Measurements from ENCODE around the gene ZNF791.
"Not testable (repeated sequence)": the region's sequence is repeated elsewhere in the genome, so short reads cannot be mapped to it uniquely, and the experiment has no call there.

The ZNF791 gene

GRCh38 chr19:12629215-12629614 lies 18.5 kb downstream of the ZNF791 start:
- peaks cover 26 to 29% of the 10 kb centered on the region in 2 donors for H3K36me3 ChIP-seq (ENCODE audit: control insufficient read depth in 2 of 2, insufficient read depth in 2 of 2, low read length in 2 of 2)
- H3K27ac ChIP-seq (ENCODE audit: low read length), result no peak overlapping the region
- no peaks in the 10 kb centered on the region for H3K4me1 ChIP-seq (ENCODE audit: control insufficient read depth, insufficient read depth, low read length)
- peaks cover 0 to 3% of the 10 kb centered on the region in 2 donors for H3K9me3 ChIP-seq (ENCODE audit: control insufficient read depth in 2 of 2, low read length in 2 of 2)
- H3K9ac ChIP-seq (ENCODE audit: low read length in 2 of 2), result no peak overlapping the region
- no peaks in the 10 kb centered on the region for H3K27me3 ChIP-seq (ENCODE audit: control insufficient read depth in 1 of 2, insufficient read depth in 2 of 2, low read length in 2 of 2)
- H3K4me3 ChIP-seq (ENCODE audit: low read length in 2 of 2), result no peak overlapping the region

- Histone ChIP-seq H3K36me3 (ENCODE audit: control insufficient read depth in 2 of 2, insufficient read depth in 2 of 2, low read length in 2 of 2) (no peaks in the 10 kb centered on the region), H3K27me3 (ENCODE audit: control insufficient read depth in 1 of 2, insufficient read depth in 2 of 2, low read length in 2 of 2) (no peaks in the 10 kb centered on the region), H3K4me3 (ENCODE audit: low read length in 2 of 2) (no peak overlapping the region), H3K9ac (ENCODE audit: low read length in 2 of 2) (no peak overlapping the region), H3K27ac (ENCODE audit: low read length) (no peak overlapping the region), H3K9me3 (ENCODE audit: control insufficient read depth in 2 of 2, low read length in 2 of 2) (no peaks in the 10 kb centered on the region), H3K4me1 (ENCODE audit: control insufficient read depth, insufficient read depth, low read length) (peaks cover 7% of the 10 kb centered on the region)
Observed at GRCh38 chr19:12636631-12637030, 25.9 kb downstream of the ZNF791 start.

GRCh38 chr19:12638611-12639182 lies 28.0 kb downstream of the ZNF791 start:
- H3K9ac ChIP-seq (ENCODE audit: low read length in 2 of 2), result no peak overlapping the region
- no peak overlapping the region for H3K4me3 ChIP-seq (ENCODE audit: low read length in 2 of 2)
- H3K27ac ChIP-seq (ENCODE audit: low read length), result no peak overlapping the region
- H3K36me3 ChIP-seq (ENCODE audit: control insufficient read depth in 2 of 2, insufficient read depth in 2 of 2, low read length in 2 of 2), result no peaks in the 10 kb centered on the region
- H3K4me1 ChIP-seq (ENCODE audit: control insufficient read depth, insufficient read depth, low read length), result peaks cover 7% of the 10 kb centered on the region
- H3K27me3 ChIP-seq (ENCODE audit: control insufficient read depth in 1 of 2, insufficient read depth in 2 of 2, low read length in 2 of 2), result no peaks in the 10 kb centered on the region
- no peaks in the 10 kb centered on the region for H3K9me3 ChIP-seq (ENCODE audit: control insufficient read depth in 2 of 2, low read length in 2 of 2)

GRCh38 chr19:12639901-12640613 lies 29.3 kb downstream of the ZNF791 start:
- H3K9me3 ChIP-seq (ENCODE audit: control insufficient read depth in 2 of 2, low read length in 2 of 2), result no peaks in the 10 kb centered on the region
- H3K36me3 ChIP-seq (ENCODE audit: control insufficient read depth in 2 of 2, insufficient read depth in 2 of 2, low read length in 2 of 2), result no peaks in the 10 kb centered on the region
- peak overlapping the region; percentile 47 to 57 for H3K9ac ChIP-seq (ENCODE audit: low read length in 2 of 2)
- H3K4me1 ChIP-seq (ENCODE audit: control insufficient read depth, insufficient read depth, low read length), result peaks cover 7% of the 10 kb centered on the region
- no peak overlapping the region for H3K27ac ChIP-seq (ENCODE audit: low read length)
- H3K4me3 ChIP-seq (ENCODE audit: low read length in 2 of 2), result peak overlapping the region; percentile 71 to 72
- H3K27me3 ChIP-seq (ENCODE audit: control insufficient read depth in 1 of 2, insufficient read depth in 2 of 2, low read length in 2 of 2), result no peaks in the 10 kb centered on the region

- Histone ChIP-seq H3K9me3 (ENCODE audit: control insufficient read depth in 2 of 2, low read length in 2 of 2) (no peaks in the 10 kb centered on the region), H3K27ac (ENCODE audit: low read length) (no peak overlapping the region), H3K4me3 (ENCODE audit: low read length in 2 of 2) (no peak overlapping the region), H3K9ac (ENCODE audit: low read length in 2 of 2) (no peak overlapping the region), H3K27me3 (ENCODE audit: control insufficient read depth in 1 of 2, insufficient read depth in 2 of 2, low read length in 2 of 2) (no peaks in the 10 kb centered on the region), H3K4me1 (ENCODE audit: control insufficient read depth, insufficient read depth, low read length) (peaks cover 7% of the 10 kb centered on the region), H3K36me3 (ENCODE audit: control insufficient read depth in 2 of 2, insufficient read depth in 2 of 2, low read length in 2 of 2) (no peaks in the 10 kb centered on the region)
Observed at GRCh38 chr19:12641456-12641855, 30.7 kb downstream of the ZNF791 start.

- peaks cover 7% of the 10 kb centered on the region for H3K4me1 ChIP-seq (ENCODE audit: control insufficient read depth, insufficient read depth, low read length)
- H3K36me3 ChIP-seq (ENCODE audit: control insufficient read depth in 2 of 2, insufficient read depth in 2 of 2, low read length in 2 of 2), result no peaks in the 10 kb centered on the region
- no peaks in the 10 kb centered on the region for H3K27me3 ChIP-seq (ENCODE audit: control insufficient read depth in 1 of 2, insufficient read depth in 2 of 2, low read length in 2 of 2)
- H3K27ac ChIP-seq (ENCODE audit: low read length), result no peak overlapping the region
- no peaks in the 10 kb centered on the region for H3K9me3 ChIP-seq (ENCODE audit: control insufficient read depth in 2 of 2, low read length in 2 of 2)
- no peak overlapping the region for H3K9ac ChIP-seq (ENCODE audit: low read length in 2 of 2)
- H3K4me3 ChIP-seq (ENCODE audit: low read length in 2 of 2), result no peak overlapping the region
Observed at GRCh38 chr19:12642506-12642905, 31.8 kb downstream of the ZNF791 start.

- H3K27ac ChIP-seq (ENCODE audit: low read length); H3K27me3 ChIP-seq (ENCODE audit: control insufficient read depth in 1 of 2, insufficient read depth in 2 of 2, low read length in 2 of 2); H3K9ac ChIP-seq (ENCODE audit: low read length in 2 of 2); H3K36me3 ChIP-seq (ENCODE audit: control insufficient read depth in 2 of 2, insufficient read depth in 2 of 2, low read length in 2 of 2); H3K9me3 ChIP-seq (ENCODE audit: control insufficient read depth in 2 of 2, low read length in 2 of 2); H3K4me3 ChIP-seq (ENCODE audit: low read length in 2 of 2): not testable (repeated sequence)
- H3K4me1 ChIP-seq (ENCODE audit: control insufficient read depth, insufficient read depth, low read length), result peaks cover 17% of the 10 kb centered on the region
Observed at GRCh38 chr19:12643716-12644115, 33.0 kb downstream of the ZNF791 start.

- Histone ChIP-seq H3K27me3 (ENCODE audit: control insufficient read depth in 1 of 2, insufficient read depth in 2 of 2, low read length in 2 of 2) (no peaks in the 10 kb centered on the region), H3K4me3 (ENCODE audit: low read length in 2 of 2) (no peak overlapping the region), H3K4me1 (ENCODE audit: control insufficient read depth, insufficient read depth, low read length) (peaks cover 10% of the 10 kb centered on the region), H3K9ac (ENCODE audit: low read length in 2 of 2) (no peak overlapping the region), H3K9me3 (ENCODE audit: control insufficient read depth in 2 of 2, low read length in 2 of 2) (no peaks in the 10 kb centered on the region), H3K27ac (ENCODE audit: low read length) (no peak overlapping the region), H3K36me3 (ENCODE audit: control insufficient read depth in 2 of 2, insufficient read depth in 2 of 2, low read length in 2 of 2) (peaks cover 0 to under 1% of the 10 kb centered on the region in 2 donors)
Observed at GRCh38 chr19:12646551-12646950, 35.8 kb downstream of the ZNF791 start.

- no peaks in the 10 kb centered on the region for H3K9me3 ChIP-seq (ENCODE audit: control insufficient read depth in 2 of 2, low read length in 2 of 2)
- H3K4me1 ChIP-seq (ENCODE audit: control insufficient read depth, insufficient read depth, low read length), result peaks cover 10% of the 10 kb centered on the region
- H3K27ac ChIP-seq (ENCODE audit: low read length), result no peak overlapping the region
- H3K4me3 ChIP-seq (ENCODE audit: low read length in 2 of 2), result peak overlapping the region; percentile 9 to 44
- H3K27me3 ChIP-seq (ENCODE audit: control insufficient read depth in 1 of 2, insufficient read depth in 2 of 2, low read length in 2 of 2), result no peaks in the 10 kb centered on the region
- H3K9ac ChIP-seq (ENCODE audit: low read length in 2 of 2), result no peak overlapping the region
- H3K36me3 ChIP-seq (ENCODE audit: control insufficient read depth in 2 of 2, insufficient read depth in 2 of 2, low read length in 2 of 2), result peaks cover 0 to 3% of the 10 kb centered on the region in 2 donors
Observed at GRCh38 chr19:12647047-12647446, 36.3 kb downstream of the ZNF791 start.

GRCh38 chr19:12647490-12648071 lies 36.9 kb downstream of the ZNF791 start:
- Histone ChIP-seq H3K9ac (ENCODE audit: low read length in 2 of 2) (no peak overlapping the region), H3K4me1 (ENCODE audit: control insufficient read depth, insufficient read depth, low read length) (peaks cover 10% of the 10 kb centered on the region), H3K9me3 (ENCODE audit: control insufficient read depth in 2 of 2, low read length in 2 of 2) (no peaks in the 10 kb centered on the region), H3K4me3 (ENCODE audit: low read length in 2 of 2) (peak overlapping the region; percentile 9 to 66), H3K27me3 (ENCODE audit: control insufficient read depth in 1 of 2, insufficient read depth in 2 of 2, low read length in 2 of 2) (no peaks in the 10 kb centered on the region), H3K36me3 (ENCODE audit: control insufficient read depth in 2 of 2, insufficient read depth in 2 of 2, low read length in 2 of 2) (peaks cover 2 to 3% of the 10 kb centered on the region in 2 donors), H3K27ac (ENCODE audit: low read length) (no peak overlapping the region)

GRCh38 chr19:12648088-12648487 lies 37.4 kb downstream of the ZNF791 start:
- Histone ChIP-seq H3K36me3 (ENCODE audit: control insufficient read depth in 2 of 2, insufficient read depth in 2 of 2, low read length in 2 of 2) (peaks cover 2 to 3% of the 10 kb centered on the region in 2 donors), H3K9me3 (ENCODE audit: control insufficient read depth in 2 of 2, low read length in 2 of 2) (no peaks in the 10 kb centered on the region), H3K27me3 (ENCODE audit: control insufficient read depth in 1 of 2, insufficient read depth in 2 of 2, low read length in 2 of 2) (no peaks in the 10 kb centered on the region), H3K4me3 (ENCODE audit: low read length in 2 of 2) (peak overlapping the region; percentile 9 to 66), H3K9ac (ENCODE audit: low read length in 2 of 2) (no peak overlapping the region), H3K4me1 (ENCODE audit: control insufficient read depth, insufficient read depth, low read length) (peaks cover 10% of the 10 kb centered on the region), H3K27ac (ENCODE audit: low read length) (no peak overlapping the region)
